IPS-20b (cell line): Measurements from ENCODE around the gene FAM20C.

Source experiments
- H3K27ac ChIP-seq: one replicate; pipeline ENCODE4 v1.5.1; 2013; ENCODE audit warnings: low read length
- H3K27me3 ChIP-seq: 2 replicates; pipeline ENCODE4 v1.6.1; 2013; ENCODE audit warnings: mild to moderate bottlenecking, low read length, inconsistent platforms; ENCODE audit not compliant: insufficient read depth
- H3K36me3 ChIP-seq: 2 replicates; pipeline ENCODE4 v1.6.1; 2013; ENCODE audit warnings: low read depth, mild to moderate bottlenecking, inconsistent platforms, low read length, moderate library complexity; ENCODE audit not compliant: insufficient read depth
- H3K4me1 ChIP-seq: 2 replicates; pipeline ENCODE4 v1.6.1; 2013; ENCODE audit warnings: mild to moderate bottlenecking, control low read depth, inconsistent platforms, low read length, moderate library complexity; ENCODE audit not compliant: insufficient read depth
- H3K4me3 ChIP-seq: 2 replicates; pipeline ENCODE4 v1.5.1; 2013; ENCODE audit warnings: mild to moderate bottlenecking, low read length, inconsistent platforms
- H3K9ac ChIP-seq: 2 replicates; pipeline ENCODE4 v1.6.1; 2013; ENCODE audit warnings: low read depth, mild to moderate bottlenecking, inconsistent platforms, low read length, moderate library complexity
- H3K9me3 ChIP-seq: 2 replicates; pipeline ENCODE4 v1.6.1; 2013; ENCODE audit warnings: mild to moderate bottlenecking, low read depth, low read length, inconsistent platforms; ENCODE audit not compliant: insufficient read depth

The FAM20C gene

DNA sequence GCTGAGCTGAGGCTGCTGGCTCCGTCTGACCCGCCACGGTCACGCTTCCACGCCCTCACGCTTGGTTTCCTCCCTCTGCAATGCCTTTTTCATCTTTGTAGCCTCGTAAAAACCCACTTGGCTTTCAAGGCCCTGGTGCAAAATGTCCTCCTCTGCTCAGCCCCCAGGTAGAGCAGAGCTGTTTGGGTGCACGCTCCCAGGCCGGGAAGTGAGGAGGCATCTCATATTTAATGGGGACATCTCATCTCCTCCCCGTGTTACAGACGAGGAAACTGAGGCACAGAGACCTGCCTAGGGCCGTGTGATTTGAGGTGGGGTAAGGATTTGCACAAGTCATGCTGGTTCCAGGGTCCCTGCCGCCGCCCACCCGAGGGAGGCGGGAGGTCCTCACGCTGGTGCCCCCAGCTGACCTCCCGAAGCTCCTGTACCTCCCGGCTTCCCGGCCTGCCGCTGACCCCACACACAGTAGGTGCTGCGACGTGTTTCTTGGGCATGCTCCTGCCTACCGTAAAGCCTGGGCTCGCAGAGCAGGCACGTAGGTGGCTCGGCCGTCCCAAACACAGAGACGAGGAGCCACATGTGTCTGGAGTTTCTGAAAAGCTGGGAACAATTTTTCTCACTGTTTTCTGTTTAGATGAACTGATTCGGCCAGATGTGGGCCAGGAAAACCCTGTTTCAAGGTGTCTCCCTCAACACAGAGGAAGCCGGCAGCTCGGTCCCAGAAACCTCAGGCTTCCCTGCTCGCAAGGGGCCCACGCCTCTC, 109.1 kb downstream of the FAM20C start:
- no peaks in the 10 kb centered on the region for H3K27me3 ChIP-seq
- H3K36me3 ChIP-seq, result no peaks in the 10 kb centered on the region
- H3K9me3 ChIP-seq, result no peaks in the 10 kb centered on the region; the same call in 1 of the 2 replicates
- no peak overlapping the region for H3K4me3 ChIP-seq
- H3K4me1 ChIP-seq, result no peaks in the 10 kb centered on the region
- no peak overlapping the region for H3K9ac ChIP-seq
- H3K27ac ChIP-seq, result no peak overlapping the region

DNA sequence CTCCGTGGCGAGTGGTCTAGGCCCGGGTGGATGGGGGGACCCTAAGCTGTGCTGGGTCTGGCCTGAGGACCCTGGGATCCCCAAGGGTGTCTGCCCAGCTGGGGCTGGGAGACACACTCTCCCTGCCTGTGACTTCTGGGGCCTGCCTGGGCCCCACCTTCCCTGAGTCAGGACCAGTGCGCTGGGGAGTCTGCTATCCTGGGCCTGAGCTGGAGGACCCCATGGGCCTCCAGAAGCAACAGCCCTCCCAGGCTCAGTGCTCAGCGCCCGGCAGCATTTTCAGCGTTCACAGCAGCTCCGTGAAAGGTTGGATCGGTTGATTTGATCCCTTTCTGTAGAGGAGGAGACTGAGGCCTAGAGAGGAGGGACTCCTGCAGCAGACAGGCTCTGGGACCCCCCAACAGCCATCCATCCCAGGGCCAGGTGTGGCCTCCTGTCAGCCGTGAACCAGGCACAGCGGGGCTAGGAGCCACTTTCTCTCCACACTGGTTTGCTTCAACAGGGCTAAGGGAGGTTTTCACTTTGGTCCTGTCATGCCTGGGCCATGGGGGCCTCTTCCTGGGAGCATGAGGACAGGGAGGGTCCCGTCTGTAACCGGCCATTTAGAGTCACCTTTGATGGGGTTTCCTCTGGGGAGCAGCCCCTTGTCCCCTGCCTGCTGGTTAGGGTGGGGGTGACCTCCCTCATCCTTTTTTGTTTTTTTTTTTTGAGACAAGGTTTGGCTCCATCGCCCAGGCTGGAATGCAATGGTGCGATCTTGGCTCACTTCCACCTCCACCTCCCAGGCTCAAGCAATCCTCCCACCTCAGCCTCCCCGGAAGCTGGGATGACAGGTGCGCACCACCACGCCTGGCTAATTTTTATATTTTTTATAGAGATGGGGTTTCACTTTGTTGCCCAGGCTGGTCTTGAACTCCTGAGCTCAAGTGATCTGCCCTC, 110.0 kb downstream of the FAM20C start:
- Histone ChIP-seq H3K27me3 (no peaks in the 10 kb centered on the region), H3K4me3 (no peak overlapping the region), H3K27ac (no peak overlapping the region), H3K36me3 (no peaks in the 10 kb centered on the region), H3K9me3 (no peaks in the 10 kb centered on the region; the same call in 1 of the 2 replicates), H3K4me1 (no peaks in the 10 kb centered on the region), H3K9ac (no peak overlapping the region)

DNA sequence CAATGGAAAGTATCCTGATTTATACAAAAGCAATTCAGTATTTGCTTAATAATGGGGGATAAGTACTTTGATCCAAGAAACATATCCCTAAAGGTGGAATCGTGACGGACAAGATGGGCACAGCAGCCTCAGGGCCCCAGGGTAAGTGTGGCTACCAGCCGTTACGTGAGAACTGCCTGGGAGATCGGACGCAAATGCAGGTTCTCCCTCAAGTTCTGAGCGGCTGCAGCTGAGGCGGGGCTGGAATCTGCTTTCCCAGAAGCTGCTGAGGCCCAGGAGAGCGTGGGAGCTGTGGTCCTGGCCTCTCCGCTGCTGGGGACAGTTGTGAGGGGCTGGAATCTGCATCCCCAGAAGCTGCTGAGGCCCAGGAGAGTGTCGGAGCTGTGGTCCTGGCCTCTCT, 111.1 kb downstream of the FAM20C start:
- Histone ChIP-seq H3K36me3 (no peaks in the 10 kb centered on the region), H3K27ac (no peak overlapping the region), H3K4me3 (no peak overlapping the region), H3K9me3 (no peaks in the 10 kb centered on the region; the same call in 1 of the 2 replicates), H3K9ac (no peak overlapping the region), H3K27me3 (no peaks in the 10 kb centered on the region), H3K4me1 (no peaks in the 10 kb centered on the region)

GRCh38 chr7:303884-304573, 111.7 kb downstream of the FAM20C start:
- H3K9ac ChIP-seq, result no peak overlapping the region
- H3K27ac ChIP-seq, result no peak overlapping the region
- no peaks in the 10 kb centered on the region for H3K27me3 ChIP-seq
- no peaks in the 10 kb centered on the region for H3K4me1 ChIP-seq
- H3K9me3 ChIP-seq, result no peaks in the 10 kb centered on the region; the same call in 1 of the 2 replicates
- no peaks in the 10 kb centered on the region for H3K36me3 ChIP-seq
- no peak overlapping the region for H3K4me3 ChIP-seq

DNA sequence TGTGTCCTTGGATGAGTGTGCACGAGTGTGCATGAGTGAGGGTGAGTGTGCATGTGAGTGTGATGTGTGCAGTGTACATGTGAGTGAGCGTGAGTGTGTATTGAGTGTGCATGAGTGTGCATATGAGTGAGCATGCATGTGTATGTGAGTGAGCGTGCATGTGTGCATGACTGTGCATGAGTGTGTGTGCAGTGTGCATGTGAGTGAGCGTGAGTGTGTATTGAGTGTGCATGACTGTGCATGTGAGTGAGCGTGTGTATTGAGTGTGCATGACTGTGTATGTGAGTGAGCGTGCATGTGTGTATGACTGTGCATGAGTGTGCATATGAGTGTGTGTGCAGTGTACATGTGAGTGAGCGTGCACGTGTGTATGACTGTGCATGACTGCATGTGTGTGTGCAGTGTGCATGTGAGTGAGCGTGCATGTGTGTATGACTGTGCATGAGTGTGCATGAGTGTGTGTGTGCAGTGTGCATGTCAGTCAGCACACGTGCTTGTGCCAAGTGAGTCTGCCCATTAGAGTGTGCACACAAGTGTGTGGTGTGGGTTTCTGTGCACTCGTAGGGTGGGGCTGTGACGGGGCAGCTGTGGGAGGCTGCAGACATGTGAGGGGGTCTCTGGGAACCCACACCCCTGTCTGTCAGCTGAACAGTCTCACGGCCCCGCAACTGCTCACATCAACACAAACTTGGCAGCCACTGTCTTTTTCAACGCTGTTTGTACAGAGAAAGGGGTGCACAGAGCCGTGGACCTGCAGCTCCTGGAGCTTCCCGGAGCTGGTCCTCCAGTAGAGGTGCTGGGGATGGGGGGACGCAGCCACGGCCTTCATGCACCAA, 112.4 kb downstream of the FAM20C start:
- H3K4me3 ChIP-seq, result no peak overlapping the region
- no peaks in the 10 kb centered on the region for H3K4me1 ChIP-seq
- H3K9ac ChIP-seq, result no peak overlapping the region
- no peaks in the 10 kb centered on the region for H3K27me3 ChIP-seq
- H3K9me3 ChIP-seq, result no peaks in the 10 kb centered on the region; the same call in 1 of the 2 replicates
- no peak overlapping the region for H3K27ac ChIP-seq
- no peaks in the 10 kb centered on the region for H3K36me3 ChIP-seq

- H3K9ac ChIP-seq, result no peak overlapping the region
- H3K36me3 ChIP-seq, result no peaks in the 10 kb centered on the region
- H3K4me3 ChIP-seq, result no peak overlapping the region
- no peaks in the 10 kb centered on the region; the same call in 1 of the 2 replicates for H3K9me3 ChIP-seq
- H3K4me1 ChIP-seq, result no peaks in the 10 kb centered on the region
- no peak overlapping the region for H3K27ac ChIP-seq
- no peaks in the 10 kb centered on the region for H3K27me3 ChIP-seq
These were observed 113.2 kb downstream of the FAM20C start for GRCh38 chr7:305410-306151.

DNA sequence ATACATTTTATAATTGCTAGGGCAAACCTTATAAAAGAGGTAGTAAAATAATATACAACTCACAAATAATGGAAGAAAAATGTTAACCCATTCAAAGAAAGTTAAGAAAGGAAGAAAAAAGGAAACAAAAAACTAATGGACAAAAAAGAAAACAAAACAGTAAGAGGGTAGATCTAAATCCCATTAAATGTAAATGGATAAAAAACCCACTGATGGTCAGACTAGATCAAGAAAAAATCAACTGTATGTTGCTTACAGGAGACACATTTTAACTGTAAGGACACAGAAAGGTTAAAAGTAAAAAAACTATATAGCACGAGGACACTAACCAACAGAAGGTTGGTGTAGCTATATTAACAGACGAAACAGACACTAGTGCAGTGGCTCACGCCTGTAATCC, 115.6 kb downstream of the FAM20C start:
- Histone ChIP-seq H3K27me3 (no peaks in the 10 kb centered on the region), H3K36me3 (no peaks in the 10 kb centered on the region), H3K4me1 (no peaks in the 10 kb centered on the region), H3K4me3 (no peak overlapping the region), H3K9me3 (no peaks in the 10 kb centered on the region; the same call in 1 of the 2 replicates), H3K27ac (no peak overlapping the region), H3K9ac (no peak overlapping the region)

DNA sequence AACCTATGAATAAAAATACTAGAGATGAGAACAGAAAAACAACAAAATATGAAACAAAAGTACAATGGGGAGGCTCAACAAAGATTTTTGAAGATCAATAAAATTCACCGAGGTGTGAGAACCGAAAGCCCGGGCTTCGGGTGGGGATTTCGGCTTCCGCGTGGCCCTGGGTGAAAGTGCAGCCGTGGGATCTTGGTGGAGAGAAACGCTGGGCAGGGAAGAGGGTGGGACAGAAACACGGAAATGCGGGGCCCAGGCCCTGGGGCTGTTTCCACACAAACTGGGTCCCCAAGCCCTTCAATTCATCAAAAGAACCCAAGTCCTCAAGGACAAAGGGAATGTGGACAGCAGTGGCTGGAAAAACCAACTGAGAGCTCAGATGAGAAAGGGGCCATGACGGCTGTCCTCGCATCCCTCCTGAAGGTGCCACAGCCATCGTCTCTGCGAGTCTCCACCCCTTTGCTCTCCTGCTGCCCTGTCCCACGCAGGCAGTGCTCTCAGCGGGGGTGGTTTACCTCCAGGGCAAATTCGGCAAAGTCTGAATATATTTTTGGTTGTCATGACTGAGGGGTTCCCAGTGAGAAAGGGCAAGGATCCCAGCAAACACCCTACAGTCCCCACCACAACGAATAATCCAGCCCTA, 117.3 kb downstream of the FAM20C start:
- H3K27me3 ChIP-seq, result no peaks in the 10 kb centered on the region
- no peaks in the 10 kb centered on the region for H3K36me3 ChIP-seq
- H3K9me3 ChIP-seq, result no peaks in the 10 kb centered on the region; the same call in 1 of the 2 replicates
- H3K4me1 ChIP-seq, result no peaks in the 10 kb centered on the region
- no peak overlapping the region for H3K27ac ChIP-seq
- no peak overlapping the region for H3K9ac ChIP-seq
- H3K4me3 ChIP-seq, result no peak overlapping the region
